Measurements from ENCODE around the gene KIF26A. TPM values are rescaled to one million over a fixed set of nuclear protein-coding genes. Genes with fewer than 3 reads are reported as not detected.

The KIF26A gene
- total RNA-seq, 1 donor from 2014 or later = 15.0 TPM

DNA sequence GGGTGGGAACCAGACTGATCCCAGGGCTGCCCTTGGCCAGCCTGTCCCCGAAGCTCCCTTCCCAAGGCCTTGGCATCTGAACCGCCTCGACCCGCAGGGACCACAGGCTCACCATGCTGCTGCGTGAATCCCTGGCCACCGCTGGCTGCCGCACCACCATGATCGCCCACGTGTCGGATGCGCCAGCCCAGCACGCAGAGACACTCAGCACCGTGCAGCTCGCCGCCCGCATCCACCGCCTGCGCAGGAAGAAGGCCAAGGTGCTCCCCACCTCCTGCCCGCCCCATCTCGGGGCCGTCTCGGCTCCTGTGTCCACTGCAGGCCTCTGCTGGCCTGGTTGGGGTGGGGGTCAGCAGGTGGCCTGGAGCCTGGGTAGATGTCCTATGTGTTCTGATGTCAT lies 35.7 kb downstream of the KIF26A start:
- TF ChIP-seq, protein P1, sequence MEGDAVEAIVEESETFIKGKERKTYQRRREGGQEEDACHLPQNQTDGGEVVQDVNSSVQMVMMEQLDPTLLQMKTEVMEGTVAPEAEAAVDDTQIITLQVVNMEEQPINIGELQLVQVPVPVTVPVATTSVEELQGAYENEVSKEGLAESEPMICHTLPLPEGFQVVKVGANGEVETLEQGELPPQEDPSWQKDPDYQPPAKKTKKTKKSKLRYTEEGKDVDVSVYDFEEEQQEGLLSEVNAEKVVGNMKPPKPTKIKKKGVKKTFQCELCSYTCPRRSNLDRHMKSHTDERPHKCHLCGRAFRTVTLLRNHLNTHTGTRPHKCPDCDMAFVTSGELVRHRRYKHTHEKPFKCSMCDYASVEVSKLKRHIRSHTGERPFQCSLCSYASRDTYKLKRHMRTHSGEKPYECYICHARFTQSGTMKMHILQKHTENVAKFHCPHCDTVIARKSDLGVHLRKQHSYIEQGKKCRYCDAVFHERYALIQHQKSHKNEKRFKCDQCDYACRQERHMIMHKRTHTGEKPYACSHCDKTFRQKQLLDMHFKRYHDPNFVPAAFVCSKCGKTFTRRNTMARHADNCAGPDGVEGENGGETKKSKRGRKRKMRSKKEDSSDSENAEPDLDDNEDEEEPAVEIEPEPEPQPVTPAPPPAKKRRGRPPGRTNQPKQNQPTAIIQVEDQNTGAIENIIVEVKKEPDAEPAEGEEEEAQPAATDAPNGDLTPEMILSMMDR (conservative IDR thresholded peaks at IDR 0.05) = no peak
- Mint-ChIP-seq H3K4me3 (no peak overlapping the region), H3K4me1 (peaks cover 11% of the 10 kb centered on the region), H3K9me3 (no peaks in the 10 kb centered on the region), H3K27me3 (ENCODE audit: low read depth) (peaks cover 7% of the 10 kb centered on the region), H3K27ac (ENCODE audit: unreplicated experiment) (no peak overlapping the region), H3K36me3 (ENCODE audit: low read depth) (no peaks in the 10 kb centered on the region)
- DNase-seq (ENCODE audit: low read depth, low spot score) = no peak

DNA sequence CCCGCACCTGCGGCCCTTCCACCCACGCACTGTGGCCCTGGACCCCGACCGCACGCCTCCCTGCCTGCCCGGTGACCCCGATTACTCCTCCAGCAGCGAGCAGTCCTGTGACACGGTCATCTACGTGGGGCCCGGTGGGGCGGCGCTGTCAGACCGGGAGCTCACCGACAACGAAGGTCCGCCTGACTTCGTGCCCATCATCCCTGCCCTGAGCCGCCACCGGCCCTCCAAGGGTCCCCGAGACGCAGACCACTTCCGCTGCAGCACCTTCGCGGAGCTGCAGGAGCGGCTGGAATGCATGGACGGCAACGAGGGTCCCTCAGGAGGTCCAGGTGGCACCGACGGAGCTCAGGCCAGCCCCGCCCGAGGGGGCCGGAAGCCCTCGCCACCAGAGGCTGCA lies 36.7 kb downstream of the KIF26A start:
- Mint-ChIP-seq H3K4me1 (peaks cover 4% of the 10 kb centered on the region), H3K27ac (ENCODE audit: unreplicated experiment) (no peak overlapping the region), H3K9me3 (no peaks in the 10 kb centered on the region), H3K27me3 (ENCODE audit: low read depth) (peaks cover 6% of the 10 kb centered on the region), H3K4me3 (no peak overlapping the region), H3K36me3 (ENCODE audit: low read depth) (no peaks in the 10 kb centered on the region)
- TF ChIP-seq, protein P1 (conservative IDR thresholded peaks at IDR 0.05) = no peak
- DNase-seq (ENCODE audit: low read depth, low spot score) = no peak

DNA sequence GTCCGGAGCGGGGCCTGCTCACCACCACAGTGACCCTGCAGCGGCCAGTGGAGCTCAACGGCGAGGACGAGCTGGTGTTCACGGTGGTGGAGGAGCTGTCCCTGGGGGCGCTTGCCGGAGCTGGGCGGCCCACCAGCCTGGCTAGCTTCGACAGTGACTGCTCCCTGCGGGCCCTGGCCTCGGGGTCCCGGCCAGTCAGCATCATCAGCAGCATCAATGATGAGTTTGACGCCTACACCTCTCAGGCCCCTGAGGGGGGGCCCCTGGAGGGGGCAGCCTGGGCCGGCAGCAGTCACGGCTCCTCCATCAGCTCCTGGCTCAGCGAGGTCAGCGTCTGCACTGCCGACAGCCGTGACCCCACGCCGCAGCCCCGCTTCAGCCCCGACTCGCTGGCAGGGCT lies 37.4 kb downstream of the KIF26A start:
- H3K36me3 Mint-ChIP-seq (ENCODE audit: low read depth) = no peaks in the 10 kb centered on the region
- no peak for DNase-seq (ENCODE audit: low read depth, low spot score)
- H3K4me3 Mint-ChIP-seq = no peak overlapping the region
- no peaks in the 10 kb centered on the region for H3K4me1 Mint-ChIP-seq
- H3K27ac Mint-ChIP-seq (ENCODE audit: unreplicated experiment) = no peak overlapping the region
- TF ChIP-seq, protein P1 (conservative IDR thresholded peaks at IDR 0.05) = no peak
- H3K9me3 Mint-ChIP-seq = no peaks in the 10 kb centered on the region
- peaks cover 2% of the 10 kb centered on the region for H3K27me3 Mint-ChIP-seq (ENCODE audit: low read depth)

DNA sequence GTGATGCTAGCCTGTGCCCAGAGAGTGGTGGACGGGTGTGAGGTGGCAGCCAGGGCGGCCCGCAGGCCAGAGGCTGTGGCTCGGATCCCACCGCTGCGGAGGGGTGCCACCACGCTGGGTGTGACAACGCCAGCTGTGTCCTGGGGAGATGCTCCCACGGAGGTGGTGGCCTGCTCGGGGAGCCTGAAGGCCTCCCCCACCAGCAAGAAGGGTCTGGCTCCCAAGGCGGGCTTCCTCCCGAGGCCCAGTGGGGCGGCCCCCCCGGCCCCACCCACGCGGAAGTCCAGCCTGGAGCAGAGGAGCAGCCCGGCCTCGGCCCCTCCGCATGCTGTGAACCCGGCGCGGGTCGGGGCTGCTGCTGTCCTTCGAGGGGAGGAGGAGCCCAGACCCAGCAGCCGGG lies 38.2 kb downstream of the KIF26A start:
- Mint-ChIP-seq H3K27ac (ENCODE audit: unreplicated experiment) (no peak overlapping the region), H3K27me3 (ENCODE audit: low read depth) (no peaks in the 10 kb centered on the region), H3K4me1 (no peaks in the 10 kb centered on the region), H3K36me3 (ENCODE audit: low read depth) (no peaks in the 10 kb centered on the region), H3K4me3 (no peak overlapping the region), H3K9me3 (no peaks in the 10 kb centered on the region)
- TF ChIP-seq, protein P1 (conservative IDR thresholded peaks at IDR 0.05) = no peak
- DNase-seq (ENCODE audit: low read depth, low spot score) = no peak

DNA sequence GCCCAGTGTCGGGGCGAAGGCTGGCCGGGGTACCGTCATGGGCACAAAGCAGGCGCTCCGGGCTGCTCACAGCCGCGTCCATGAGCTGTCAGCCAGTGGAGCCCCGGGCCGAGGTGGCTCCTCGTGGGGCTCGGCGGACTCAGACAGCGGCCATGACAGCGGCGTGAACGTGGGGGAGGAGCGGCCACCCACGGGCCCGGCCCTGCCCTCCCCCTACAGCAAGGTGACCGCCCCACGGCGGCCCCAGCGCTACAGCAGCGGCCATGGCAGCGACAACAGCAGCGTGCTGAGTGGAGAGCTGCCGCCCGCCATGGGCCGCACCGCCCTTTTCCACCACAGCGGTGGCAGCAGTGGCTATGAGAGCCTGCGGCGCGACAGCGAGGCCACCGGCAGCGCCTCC lies 39.0 kb downstream of the KIF26A start:
- Mint-ChIP-seq H3K4me3 (no peak overlapping the region), H3K4me1 (no peaks in the 10 kb centered on the region), H3K27ac (ENCODE audit: unreplicated experiment) (no peak overlapping the region), H3K27me3 (ENCODE audit: low read depth) (no peaks in the 10 kb centered on the region), H3K36me3 (ENCODE audit: low read depth) (no peaks in the 10 kb centered on the region), H3K9me3 (no peaks in the 10 kb centered on the region)
- no peak for DNase-seq (ENCODE audit: low read depth, low spot score)
- TF ChIP-seq, protein P1 (conservative IDR thresholded peaks at IDR 0.05) = no peak

DNA sequence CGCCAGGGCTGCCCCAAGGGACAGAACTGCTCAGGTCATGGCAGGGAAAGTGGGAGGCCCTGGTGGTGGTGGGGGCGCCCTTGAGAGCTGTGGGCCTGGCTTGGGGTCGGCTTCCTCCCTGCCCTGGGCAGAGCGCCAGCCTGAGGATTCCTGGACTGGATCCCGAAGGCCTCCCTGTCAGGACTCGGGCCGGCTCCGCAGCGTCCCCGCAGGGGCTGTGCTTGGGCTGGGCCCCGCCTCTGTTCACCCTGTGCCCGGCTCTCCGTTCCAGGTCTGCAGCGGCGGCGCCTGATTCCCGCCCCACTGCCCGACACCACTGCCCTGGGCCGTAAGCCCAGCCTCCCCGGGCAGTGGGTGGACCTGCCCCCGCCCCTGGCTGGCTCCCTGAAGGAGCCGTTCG lies 39.9 kb downstream of the KIF26A start:
- Mint-ChIP-seq H3K36me3 (ENCODE audit: low read depth) (no peaks in the 10 kb centered on the region), H3K4me1 (no peaks in the 10 kb centered on the region), H3K4me3 (no peak overlapping the region), H3K27ac (ENCODE audit: unreplicated experiment) (no peak overlapping the region), H3K27me3 (ENCODE audit: low read depth) (no peaks in the 10 kb centered on the region), H3K9me3 (no peaks in the 10 kb centered on the region)
- TF ChIP-seq, protein P1 (conservative IDR thresholded peaks at IDR 0.05) = no peak
- DNase-seq (ENCODE audit: low read depth, low spot score) = no peak
